GM12864 (cell line): ENCODE measurements around the gene ARFGEF2.
A peak's percentile ranks its signal among the peaks of the same experiment; 100 is the strongest.

Experiments
- DNase-seq: peaks from one replicate; pipeline ENCODE4 v3.0.0-alpha.2; 2011; ENCODE audit warnings: low read depth
- H3K4me3 ChIP-seq: 2 replicates; pipeline ENCODE4 v1.5.1; 2011; ENCODE audit warnings: mild to moderate bottlenecking, low read depth, low read length, control low read depth
- TF ChIP-seq, protein P1 (sequence below): IDR thresholded peaks from 2 replicates; pipeline ENCODE4 v1.5.1; 2011; ENCODE audit warnings: low read depth, mild to moderate bottlenecking, moderate library complexity, low read length, control low read depth, inconsistent platforms; ENCODE audit errors: missing control alignments

ARFGEF2 gene

DNA sequence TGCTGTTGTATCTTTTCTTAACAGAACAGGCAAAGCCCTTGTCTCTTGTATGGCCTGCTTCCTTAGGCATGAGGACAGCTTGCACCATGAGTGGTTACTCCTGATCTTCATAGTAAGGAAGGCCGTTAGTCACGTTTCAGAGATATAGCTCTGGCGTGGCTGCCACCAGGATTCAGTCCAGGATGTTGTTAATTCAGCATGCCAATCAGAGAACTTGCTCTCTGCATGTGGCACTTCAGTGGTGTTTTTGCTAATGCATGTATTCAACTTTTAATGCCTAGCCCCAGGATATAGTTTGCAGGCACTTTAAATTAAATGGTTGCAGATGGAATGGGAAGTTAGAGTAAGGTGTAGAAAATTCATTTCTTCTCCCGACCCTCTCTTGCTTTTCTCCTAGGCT, 20.0 kb downstream of the ARFGEF2 start:
- DNase-seq: no peak
- TF ChIP-seq, protein P1, sequence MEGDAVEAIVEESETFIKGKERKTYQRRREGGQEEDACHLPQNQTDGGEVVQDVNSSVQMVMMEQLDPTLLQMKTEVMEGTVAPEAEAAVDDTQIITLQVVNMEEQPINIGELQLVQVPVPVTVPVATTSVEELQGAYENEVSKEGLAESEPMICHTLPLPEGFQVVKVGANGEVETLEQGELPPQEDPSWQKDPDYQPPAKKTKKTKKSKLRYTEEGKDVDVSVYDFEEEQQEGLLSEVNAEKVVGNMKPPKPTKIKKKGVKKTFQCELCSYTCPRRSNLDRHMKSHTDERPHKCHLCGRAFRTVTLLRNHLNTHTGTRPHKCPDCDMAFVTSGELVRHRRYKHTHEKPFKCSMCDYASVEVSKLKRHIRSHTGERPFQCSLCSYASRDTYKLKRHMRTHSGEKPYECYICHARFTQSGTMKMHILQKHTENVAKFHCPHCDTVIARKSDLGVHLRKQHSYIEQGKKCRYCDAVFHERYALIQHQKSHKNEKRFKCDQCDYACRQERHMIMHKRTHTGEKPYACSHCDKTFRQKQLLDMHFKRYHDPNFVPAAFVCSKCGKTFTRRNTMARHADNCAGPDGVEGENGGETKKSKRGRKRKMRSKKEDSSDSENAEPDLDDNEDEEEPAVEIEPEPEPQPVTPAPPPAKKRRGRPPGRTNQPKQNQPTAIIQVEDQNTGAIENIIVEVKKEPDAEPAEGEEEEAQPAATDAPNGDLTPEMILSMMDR: no peak
- H3K4me3 ChIP-seq: no peak overlapping the region

DNA sequence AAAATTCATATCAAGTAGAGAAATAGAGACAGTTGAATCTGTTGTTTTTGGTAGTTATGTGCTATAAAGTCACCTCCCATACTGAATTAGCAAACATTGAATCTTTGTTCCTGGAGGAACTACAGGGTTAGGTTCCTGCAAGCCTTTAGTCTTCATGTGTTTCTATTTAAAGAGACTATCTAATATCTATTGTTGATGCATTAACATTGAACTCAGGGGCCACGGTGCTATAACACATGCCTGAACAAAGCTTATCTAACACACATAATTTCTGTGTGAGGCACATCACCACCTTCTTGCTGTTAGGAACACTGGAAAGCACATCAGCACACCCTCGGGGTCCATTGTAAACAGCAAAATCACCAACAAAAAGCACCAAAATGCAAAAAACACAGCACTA, 21.2 kb downstream of the ARFGEF2 start:
- no peak overlapping the region for H3K4me3 ChIP-seq
- TF ChIP-seq, protein P1: no peak
- no peak for DNase-seq

DNA sequence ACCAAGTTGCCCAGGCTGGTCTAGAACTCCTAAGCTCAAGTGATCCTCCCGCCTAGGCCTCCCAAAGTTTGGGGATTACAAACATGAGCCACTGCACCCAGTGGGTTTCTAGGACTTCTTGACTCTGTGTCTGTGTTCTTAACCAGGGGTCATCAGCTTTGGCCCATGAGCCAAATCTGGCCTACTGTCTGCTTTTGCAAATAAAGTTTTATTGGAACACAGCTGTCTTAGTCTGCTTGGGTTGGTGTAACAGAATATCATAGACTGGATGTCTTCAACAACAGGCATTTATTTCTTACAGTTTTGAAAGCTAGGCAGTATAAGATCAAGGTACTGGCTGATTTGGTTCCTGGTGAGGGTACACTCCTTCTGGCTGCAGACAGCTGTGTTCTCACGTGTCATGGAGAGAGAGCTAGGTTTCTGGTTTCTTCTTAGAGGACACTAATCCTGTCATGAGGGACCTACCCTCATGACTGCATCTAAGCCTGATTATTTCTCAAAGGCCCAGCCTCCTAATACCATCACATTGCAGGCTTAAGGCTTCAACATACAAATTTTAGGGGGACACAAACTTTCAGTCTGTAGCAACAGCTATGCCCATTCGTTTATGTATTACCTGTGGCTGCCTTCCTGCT, 23.3 kb downstream of the ARFGEF2 start:
- DNase-seq: no peak
- TF ChIP-seq, protein P1: no peak
- H3K4me3 ChIP-seq: no peak overlapping the region

DNA sequence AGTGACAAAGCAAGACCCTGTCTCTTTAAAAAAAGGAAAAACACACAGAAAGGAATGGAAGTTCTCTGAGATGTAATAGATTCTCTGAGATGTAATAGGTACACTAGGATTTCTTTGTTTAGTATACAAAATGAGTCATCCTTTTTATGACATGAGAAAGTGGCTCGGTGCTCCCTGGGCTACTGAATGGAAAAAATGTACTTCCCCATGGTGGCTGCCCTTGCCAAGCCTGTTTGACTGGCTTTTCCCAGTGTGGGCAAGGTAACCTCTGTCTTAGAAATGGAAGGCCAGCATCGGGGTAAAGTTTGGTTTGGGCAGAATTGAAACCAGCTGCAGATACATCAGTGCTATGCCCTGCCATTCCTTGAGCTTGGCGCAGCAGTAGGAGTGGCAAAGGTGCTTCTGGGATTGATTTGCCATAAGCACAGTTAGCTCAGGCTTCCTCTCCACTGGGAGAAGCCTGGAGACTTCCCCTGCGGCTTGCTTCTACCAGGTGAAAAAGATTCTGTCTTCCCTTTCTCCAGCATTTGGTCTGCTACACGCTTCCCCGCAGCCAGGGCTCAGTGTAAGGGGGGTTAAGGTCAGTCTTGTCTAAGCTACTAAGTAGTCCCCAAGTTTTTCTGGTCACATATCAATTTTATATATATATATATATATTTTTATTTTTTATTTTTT, 24.5 kb downstream of the ARFGEF2 start:
- DNase-seq: no peak
- H3K4me3 ChIP-seq: no peak overlapping the region
- TF ChIP-seq, protein P1: no peak

DNA sequence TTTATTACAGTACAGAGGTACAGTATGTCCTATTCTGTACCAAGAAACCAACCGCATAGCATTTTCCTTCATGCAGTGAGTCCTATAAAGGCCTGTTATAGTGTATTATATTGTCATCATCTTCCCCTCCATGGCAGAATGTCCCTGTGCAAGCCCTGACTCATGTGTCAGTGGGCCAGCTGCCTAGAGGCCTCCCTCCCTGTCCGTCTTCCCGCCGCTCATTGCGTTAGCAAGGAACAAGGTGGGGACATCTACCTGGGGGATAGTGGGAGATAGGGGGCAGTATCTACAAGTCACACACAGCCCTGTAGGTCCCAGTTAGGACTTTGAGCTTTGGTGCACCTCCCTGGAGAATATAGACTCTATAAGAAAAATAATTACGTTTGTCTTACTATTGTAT, 27.1 kb downstream of the ARFGEF2 start:
- no peak for DNase-seq
- H3K4me3 ChIP-seq: no peak overlapping the region
- TF ChIP-seq, protein P1: no peak

DNA sequence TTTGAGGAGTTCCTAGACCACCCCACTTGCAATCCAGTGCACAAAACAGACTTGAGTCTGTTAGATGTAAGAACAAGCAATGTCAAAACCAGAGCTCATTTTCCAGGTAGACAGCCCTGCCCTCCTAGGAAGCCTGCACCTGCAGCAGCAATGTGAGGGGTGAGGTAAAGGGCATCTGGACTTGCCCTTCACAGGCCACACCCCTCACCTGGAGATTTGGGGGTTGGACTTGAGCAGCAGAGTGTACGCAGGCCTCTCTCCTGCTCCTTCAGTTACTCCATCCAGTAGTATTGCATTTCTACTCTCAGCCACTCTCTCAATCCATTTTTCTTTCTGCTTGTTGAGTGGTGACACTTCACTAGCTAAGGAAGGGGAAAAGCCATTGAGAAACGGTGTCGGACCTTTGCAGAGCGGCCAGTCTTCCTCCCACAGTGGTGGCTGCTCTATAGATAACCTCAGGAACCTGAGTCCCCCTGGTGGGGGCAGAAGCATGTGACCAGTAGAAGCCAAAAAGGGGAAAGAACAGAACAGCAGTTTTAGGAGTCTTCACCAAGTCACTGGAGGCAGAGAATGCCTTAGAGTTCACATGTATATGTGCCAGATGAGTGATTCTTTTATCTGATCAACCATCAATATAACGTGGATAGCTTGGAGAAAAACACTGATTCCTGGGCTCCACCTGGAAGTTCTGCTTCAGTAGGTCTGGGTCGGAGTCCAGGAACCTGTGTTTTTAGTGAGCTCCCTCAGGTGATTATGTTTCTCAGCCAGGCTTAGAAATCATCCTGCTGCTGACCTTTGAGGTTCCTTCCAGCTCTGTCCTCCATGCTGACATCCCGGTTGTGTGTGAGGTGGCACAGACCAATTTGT, 28.0 kb downstream of the ARFGEF2 start:
- TF ChIP-seq, protein P1: peak; percentile 11
- no peak overlapping the region for H3K4me3 ChIP-seq
- DNase-seq: no peak
